ENCODE data around the gene PIBF1. TPM values are rescaled to one million over a fixed set of nuclear protein-coding genes. Genes with fewer than 3 reads are reported as not detected.

Gene PIBF1
- total and polyA plus RNA-seq, 2 of the 4 experiments (the other 2 are of a cell fraction): 5.1 to 13.3 TPM

- no peak overlapping the region for H3K14ac ChIP-seq (replicated peaks; ENCODE audit: low read depth, low read length)
- H3K36me3 ChIP-seq (ENCODE audit: control insufficient read depth, insufficient read depth, low read length): peaks cover 25% of the 10 kb centered on the region
- no peaks in the 10 kb centered on the region for H4K20me1 ChIP-seq (ENCODE audit: insufficient read depth, low read length)
- H3K9ac ChIP-seq (ENCODE audit: low read depth, low read length): no peak overlapping the region
- H3K23ac ChIP-seq (ENCODE audit: low read depth, low read length): no peak overlapping the region
- H3K27me3 ChIP-seq (ENCODE audit: control insufficient read depth, insufficient read depth, low read length): no peaks in the 10 kb centered on the region
- CTCF ChIA-PET: no interaction called here
- no peak overlapping the region for H3K27ac ChIP-seq (ENCODE audit: insufficient read depth, low read length)
- in situ Hi-C loops (cut with MboI; ENCODE audit: low sequenced_read_pairs) (no loop called here), dilution Hi-C loops (cut with HindIII; ENCODE audit: low sequenced_read_pairs, unreplicated experiment) (no loop called here), intact Hi-C loops (cut with micrococcal nuclease) (no loop called here)
- no peak overlapping the region for H3K4me3 ChIP-seq (ENCODE audit: insufficient read depth, low read depth, low read length)
- no peaks in the 10 kb centered on the region for H3K9me3 ChIP-seq (ENCODE audit: control insufficient read depth, insufficient read depth, low read length)
- H2BK15ac ChIP-seq (ENCODE audit: low read depth, low read length): no peak overlapping the region
- TF ChIP-seq RCOR1 (IDR thresholded peaks at IDR 0.05; ENCODE audit: insufficient replicate concordance, low read length) (no peak), RAD21 (IDR thresholded peaks at IDR 0.05; ENCODE audit: low read length) (no peak), CTCF (conservative IDR thresholded peaks at IDR 0.05; ENCODE audit: low read depth, low read length) (no peak), ELK1 (IDR thresholded peaks at IDR 0.05; ENCODE audit: borderline replicate concordance, low read depth, low read length) (no peak), CHD1 (IDR thresholded peaks at IDR 0.05; ENCODE audit: low read depth, low read length) (no peak)
- H2BK120ac ChIP-seq (ENCODE audit: low read depth, low read length): no peak overlapping the region
- no TSS peak for BruUV-seq (replicated peaks)
- H2BK5ac ChIP-seq (ENCODE audit: low read depth, low read length, poor library complexity, severe bottlenecking): no peak overlapping the region
- H4K91ac ChIP-seq (ENCODE audit: insufficient read depth, low read depth, low read length): no peak overlapping the region
- H4K8ac ChIP-seq (ENCODE audit: low read depth in 2 of 2, low read length in 2 of 2): no peak overlapping the region
- no peak overlapping the region for H3K4me2 ChIP-seq (ENCODE audit: low read depth, low read length)
- H3K18ac ChIP-seq (ENCODE audit: low read depth, low read length): no peak overlapping the region
- H3K4ac ChIP-seq (ENCODE audit: low read depth, low read length): no peak overlapping the region
- no peak overlapping the region for H3K56ac ChIP-seq (ENCODE audit: extremely low read depth, insufficient read depth, low read length)
- no peaks in the 10 kb centered on the region for H3K4me1 ChIP-seq (ENCODE audit: control insufficient read depth, insufficient read depth, low read length)
- DNase-seq: no peak
- H3K9me1 ChIP-seq (ENCODE audit: insufficient read depth, low read length): no peaks in the 10 kb centered on the region
- H2AK5ac ChIP-seq (ENCODE audit: low read depth, low read length): no peak overlapping the region
- no peak overlapping the region for H4K5ac ChIP-seq (ENCODE audit: low read depth, low read length)
- peaks cover 12 to 29% of the 10 kb centered on the region in 2 experiments for H3K79me1 ChIP-seq (ENCODE audit: low read depth in 1 of 2, low read length in 2 of 2)
- H2AFZ ChIP-seq (replicated peaks; ENCODE audit: low read length, poor library complexity): no peak overlapping the region
- POLR2A ChIA-PET (ENCODE audit: unreplicated experiment): no interaction called here
- no peak overlapping the region for H2BK20ac ChIP-seq (ENCODE audit: low read depth, low read length)
- no peak overlapping the region for H2AK9ac ChIP-seq (replicated peaks; ENCODE audit: low read depth, low read length, poor library complexity)
- ATAC-seq (ENCODE audit: low read depth): no peak
Observed at GRCh38 chr13:72751220-72751619, 30.7 kb upstream of the PIBF1 start.

Data from IMR-90 (cell line).